ENCODE measurements around the gene GAS6.
"Not testable (repeated sequence)": the region's sequence is repeated elsewhere in the genome, so short reads cannot be mapped to it uniquely, and the experiment has no call there.

Gene GAS6

DNA sequence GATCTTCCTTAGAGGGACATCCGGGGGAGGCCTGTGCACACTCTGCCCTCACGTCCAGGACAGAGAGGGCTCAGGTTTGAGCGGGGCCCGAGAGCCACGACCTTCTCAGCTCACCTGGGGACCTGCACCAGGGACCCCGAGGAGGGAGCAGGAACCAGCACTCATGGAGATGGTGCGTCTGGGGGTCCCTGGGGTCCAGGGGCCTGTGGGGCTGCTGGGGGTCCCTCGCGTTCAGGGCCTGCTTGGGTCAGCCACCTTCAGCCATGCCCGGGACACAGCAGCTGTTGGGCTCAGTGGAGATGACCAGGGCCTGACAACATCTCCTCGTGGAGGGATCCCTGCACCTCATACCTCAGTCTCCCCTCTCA is 57.8 kb downstream of the GAS6 start:
- no peak for DNase-seq (ENCODE audit: low read depth in 3 of 3)

DNA sequence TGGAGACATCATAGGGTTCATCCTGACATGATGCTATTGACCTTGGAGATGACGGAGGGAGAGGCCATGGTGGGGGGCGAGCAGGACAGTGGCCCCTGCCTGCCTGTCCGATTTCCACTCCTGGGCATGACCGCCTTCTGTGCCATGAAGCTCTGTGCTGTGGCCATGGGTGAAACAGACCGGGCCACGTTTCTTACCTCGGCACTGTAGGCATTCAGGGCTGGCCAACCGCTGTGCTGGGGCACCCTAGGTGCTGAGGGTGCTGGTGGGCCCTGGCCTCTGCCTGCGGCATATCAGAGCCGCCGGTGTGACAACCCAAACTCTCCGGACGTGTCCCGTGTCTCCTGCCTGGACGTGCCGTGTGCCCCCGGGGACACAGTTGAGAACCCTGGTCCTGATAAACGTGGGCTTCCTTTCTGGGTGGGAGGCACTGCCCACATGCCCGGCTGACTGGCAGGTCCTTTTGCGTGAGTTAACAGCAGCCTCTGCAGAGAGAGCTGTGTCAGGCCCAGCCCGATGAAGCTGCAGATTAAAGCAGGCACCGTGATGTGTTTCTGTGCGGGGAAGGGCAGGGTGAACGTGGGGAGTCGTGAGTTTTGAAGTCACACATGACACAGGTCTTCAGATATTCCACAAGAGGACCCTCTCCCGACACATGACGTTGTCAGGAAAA is 58.3 kb downstream of the GAS6 start:
- DNase-seq (ENCODE audit: low read depth in 3 of 3) = no peak

- no peak for DNase-seq (ENCODE audit: low read depth in 3 of 3)
Observed at GRCh38 chr13:113804703-113805430, 59.0 kb downstream of the GAS6 start.

GRCh38 chr13:113804017-113804702 is 59.7 kb downstream of the GAS6 start:
- no peak for DNase-seq (ENCODE audit: low read depth in 3 of 3)

DNA sequence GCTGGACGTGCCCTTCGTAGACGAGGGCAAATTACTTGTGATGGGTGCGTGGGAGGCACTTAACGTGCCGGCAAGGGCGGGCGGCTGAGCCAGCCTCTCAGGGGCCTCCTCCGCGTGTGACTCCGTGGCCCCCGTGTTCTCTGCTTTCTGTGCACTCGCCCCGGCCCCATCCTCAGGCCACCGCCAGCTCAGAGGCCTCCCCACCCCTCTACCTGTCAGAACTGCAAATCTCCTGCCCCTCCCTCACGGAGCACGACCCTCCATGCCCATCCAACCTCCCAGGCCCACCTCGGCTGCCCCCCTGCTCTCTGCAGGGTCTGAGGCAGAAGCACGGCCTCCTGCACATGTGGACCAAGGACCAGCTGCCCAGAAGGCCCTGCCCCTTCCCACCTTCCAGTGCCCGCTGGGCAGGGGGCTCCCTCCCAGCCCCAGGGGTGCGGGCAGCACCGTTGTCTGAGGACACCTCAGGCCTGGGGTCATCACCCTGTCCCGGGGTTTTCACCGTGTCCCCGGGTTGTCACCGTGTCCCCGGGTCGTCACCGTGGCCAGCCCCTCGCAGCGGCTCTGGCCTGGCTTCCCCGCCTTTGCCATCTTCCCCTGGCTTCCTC is 60.4 kb downstream of the GAS6 start:
- DNase-seq (ENCODE audit: low read depth in 3 of 3) = no peak

- no peak for DNase-seq (ENCODE audit: low read depth in 3 of 3)
Observed at GRCh38 chr13:113802761-113803160, 61.1 kb downstream of the GAS6 start.

DNA sequence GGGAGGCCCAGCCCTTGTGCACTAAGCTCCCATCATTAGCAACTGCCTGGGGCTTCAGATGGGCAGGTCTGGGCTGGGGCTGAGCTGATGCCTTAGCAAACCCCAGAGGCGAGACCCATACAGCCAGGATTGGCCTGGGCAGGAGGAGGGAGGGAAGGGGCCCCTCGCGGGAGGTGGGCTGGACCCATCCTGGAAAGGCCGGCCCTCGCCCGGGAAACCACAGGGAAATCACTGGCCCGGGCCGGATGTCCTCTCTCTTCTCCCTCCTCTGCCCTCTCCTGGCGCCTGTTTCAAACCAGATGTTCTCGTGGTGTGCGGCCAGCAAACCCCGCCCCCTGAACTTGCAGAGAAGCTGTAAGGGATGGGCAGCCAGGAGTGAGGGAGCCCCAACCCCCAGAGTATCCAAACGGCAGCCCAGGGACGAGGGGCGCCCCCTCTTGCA is 61.8 kb downstream of the GAS6 start:
- no peak for DNase-seq (ENCODE audit: low read depth in 3 of 3)

DNA sequence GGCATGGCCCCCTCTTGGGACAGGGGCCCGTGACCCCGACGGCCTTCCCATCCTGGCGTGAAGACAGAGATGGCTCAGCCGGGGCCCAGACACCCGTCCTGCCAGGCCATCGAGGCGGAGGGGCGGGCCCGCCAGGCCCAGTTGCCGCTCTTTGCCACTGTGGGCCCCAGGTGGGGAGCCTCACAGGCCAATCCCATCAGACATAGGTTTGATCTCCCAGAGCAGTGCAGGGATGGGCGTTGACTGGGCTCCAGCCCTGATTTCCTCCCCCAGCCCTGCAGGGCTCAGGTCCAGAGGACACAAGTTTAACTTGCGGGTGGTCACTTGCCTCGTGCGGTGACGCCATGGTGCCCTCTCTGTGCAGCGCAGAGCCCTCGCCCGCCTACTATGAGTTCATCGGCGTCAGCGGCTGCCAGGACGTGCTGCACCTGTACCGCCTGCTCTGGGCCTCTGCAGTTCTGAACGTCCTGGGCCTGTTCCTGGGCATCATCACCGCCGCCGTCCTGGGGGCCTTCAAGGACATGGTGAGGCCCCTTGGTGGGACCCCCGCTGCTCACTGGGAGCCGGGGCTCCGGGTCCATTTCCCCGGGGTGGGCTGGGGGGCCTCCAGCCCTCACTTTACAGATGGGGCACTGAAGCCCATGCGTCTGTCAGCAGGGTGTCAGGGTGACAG is 62.5 kb downstream of the GAS6 start:
- DNase-seq (ENCODE audit: low read depth in 3 of 3) = no peak

- no peak for DNase-seq (ENCODE audit: low read depth in 3 of 3)
Observed at GRCh38 chr13:113800576-113800926, 63.3 kb downstream of the GAS6 start.

DNA sequence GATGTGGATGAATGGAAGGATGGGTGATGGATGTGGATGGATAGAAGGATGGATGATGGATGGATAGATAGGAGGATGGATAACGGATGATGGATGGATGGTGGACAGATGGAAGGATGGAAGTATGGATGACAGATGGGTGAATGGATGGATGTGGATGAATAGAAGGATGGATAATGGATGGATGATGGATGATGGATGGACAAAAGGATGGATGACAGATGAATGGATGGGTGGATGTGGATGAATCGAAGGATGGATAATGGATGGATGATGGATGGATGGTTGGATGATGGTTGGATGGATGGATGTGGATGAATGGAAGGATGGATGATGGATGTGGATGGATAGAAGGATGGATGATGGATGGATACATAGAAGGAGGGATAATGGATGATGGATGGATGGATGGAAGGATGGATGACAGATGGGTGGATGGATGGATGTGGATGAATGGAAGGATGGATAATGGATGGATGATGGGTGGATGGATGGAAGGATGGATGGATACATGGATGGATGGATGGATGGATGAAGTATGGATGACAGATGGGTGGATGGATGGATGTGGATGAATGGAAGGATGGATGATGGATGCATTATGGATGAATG is 65.6 kb downstream of the GAS6 start:
- DNase-seq (ENCODE audit: low read depth in 3 of 3) = no peak

- no peak for DNase-seq (ENCODE audit: low read depth in 3 of 3)
Observed at GRCh38 chr13:113796964-113797676, 66.8 kb downstream of the GAS6 start.

DNA sequence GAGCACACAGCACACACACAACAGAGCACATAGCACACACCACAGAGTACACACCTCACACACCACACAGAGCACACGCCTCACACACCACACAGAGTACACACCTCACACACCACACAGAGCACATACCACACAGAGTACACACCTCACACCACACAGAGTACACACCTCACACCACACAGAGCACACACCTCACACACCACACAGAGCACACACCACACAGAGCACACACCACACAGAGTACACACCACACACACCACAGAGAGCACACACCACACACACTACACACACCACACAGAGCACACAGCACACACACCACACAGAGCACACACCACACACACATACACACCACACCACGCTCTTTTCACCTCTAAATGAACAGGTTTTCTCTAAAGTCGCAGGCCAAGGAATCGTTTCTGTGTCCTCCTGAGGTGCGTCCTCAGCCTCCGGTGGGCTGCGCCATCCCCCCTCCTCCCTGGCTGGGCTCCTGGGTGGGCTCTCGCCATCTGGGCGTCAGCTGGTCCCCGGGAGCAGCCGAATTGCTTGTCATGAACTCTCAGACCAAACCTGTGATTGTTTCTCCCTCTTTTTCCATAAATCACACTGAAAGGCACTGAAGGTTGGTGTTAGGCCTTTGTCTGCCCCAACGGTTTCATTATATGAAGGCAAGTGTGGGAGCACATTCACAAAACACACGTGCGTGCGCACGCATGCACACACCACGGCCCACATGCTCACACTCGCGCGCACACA is 67.5 kb downstream of the GAS6 start:
- DNase-seq (ENCODE audit: low read depth in 3 of 3) = no peak

DNA sequence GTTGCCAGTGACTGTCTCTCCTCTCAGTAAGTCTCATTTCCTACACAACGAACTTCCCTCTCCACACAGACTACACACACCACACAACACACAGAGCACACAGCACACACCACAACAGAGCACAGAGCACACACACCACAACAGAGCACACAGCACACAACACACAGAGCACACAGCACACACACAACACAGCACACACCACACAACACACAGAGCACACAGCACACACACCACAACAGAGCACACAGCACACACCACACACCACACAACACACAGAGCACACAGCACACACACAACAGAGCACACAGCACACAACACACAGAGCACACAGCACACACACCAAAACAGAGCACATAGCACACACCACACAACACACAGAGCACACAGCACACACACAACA is 68.5 kb downstream of the GAS6 start:
- DNase-seq (ENCODE audit: low read depth in 3 of 3) = not testable (repeated sequence)

DNA sequence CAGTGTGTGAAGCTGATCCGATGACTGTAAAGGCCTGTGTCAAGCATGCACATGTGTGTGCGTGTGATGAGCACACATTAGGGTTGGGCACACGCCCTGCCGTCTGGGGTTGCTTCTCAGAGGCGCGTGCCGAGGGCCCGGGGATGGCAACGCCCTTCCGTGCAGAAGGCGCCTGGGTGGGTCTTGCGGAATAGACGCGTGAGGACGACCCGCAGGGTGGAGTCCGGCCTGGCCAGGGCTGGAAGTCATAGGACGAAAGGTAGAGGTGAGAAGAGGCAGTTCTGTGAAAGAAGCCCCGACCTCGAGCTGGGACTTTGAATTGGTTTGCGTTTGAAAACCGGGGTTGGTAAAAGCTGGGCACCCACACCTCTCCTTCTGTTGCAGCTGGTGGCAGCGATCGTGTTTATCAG is 69.1 kb downstream of the GAS6 start:
- no peak for DNase-seq (ENCODE audit: low read depth in 3 of 3)

- DNase-seq (ENCODE audit: low read depth in 3 of 3) = no peak
Observed at GRCh38 chr13:113794086-113794485, 69.8 kb downstream of the GAS6 start.

- no peak for DNase-seq (ENCODE audit: low read depth in 3 of 3)
Observed at GRCh38 chr13:113793718-113794085, 70.2 kb downstream of the GAS6 start.

GRCh38 chr13:113792886-113793717 is 70.8 kb downstream of the GAS6 start:
- no peak for DNase-seq (ENCODE audit: low read depth in 3 of 3)

GRCh38 chr13:113792236-113792770 is 71.6 kb downstream of the GAS6 start:
- no peak for DNase-seq (ENCODE audit: low read depth in 3 of 3)

GRCh38 chr13:113791761-113792160 is 72.1 kb downstream of the GAS6 start:
- DNase-seq (ENCODE audit: low read depth in 3 of 3) = no peak

Data from stimulated activated CD4-positive, alpha-beta T cell treated with anti-CD3 and anti-CD28 coated beads, TNF-alpha, amount 100 ng/mL, for 24 hours (primary cell).